Stimulated activated CD8-positive, alpha-beta memory T cell treated with anti-CD3 and anti-CD28 coated beads, Interleukin-12 subunit alpha, Interleukin-12 subunit beta, amount 100 ng/mL, for 24 hours (primary cell): ENCODE measurements around the gene PSAP.

Source experiments
- DNase-seq: peaks from one replicate; pipeline ENCODE4 v3.0.0-alpha.2; 2020; ENCODE audit errors: extremely low read depth

Gene PSAP

DNA sequence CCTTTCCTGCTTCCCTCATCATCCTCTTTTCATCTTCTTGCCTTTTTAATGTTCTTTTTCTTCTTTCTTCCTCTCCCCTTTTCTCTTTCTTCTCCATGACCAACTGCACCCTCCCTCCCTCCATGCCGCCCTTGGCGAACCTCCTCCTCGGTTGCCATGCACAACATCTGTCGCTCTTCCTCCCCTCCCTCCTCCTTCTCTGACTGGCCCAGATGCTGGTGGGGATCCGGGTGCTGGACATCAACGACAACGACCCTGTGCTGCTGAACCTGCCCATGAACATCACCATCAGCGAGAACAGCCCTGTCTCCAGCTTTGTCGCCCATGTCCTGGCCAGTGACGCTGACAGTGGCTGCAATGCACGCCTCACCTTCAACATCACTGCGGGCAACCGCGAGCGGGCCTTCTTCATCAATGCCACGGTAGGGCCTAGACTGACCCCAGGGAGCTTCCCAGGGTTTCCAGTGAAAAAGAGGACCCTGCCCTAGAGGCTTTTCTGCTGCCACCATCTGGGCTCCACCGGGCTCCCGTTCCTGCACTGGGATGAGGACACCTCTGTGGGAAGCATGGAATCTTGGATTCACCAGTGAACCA, 66.3 kb downstream of the PSAP start:
- DNase-seq = no peak

DNA sequence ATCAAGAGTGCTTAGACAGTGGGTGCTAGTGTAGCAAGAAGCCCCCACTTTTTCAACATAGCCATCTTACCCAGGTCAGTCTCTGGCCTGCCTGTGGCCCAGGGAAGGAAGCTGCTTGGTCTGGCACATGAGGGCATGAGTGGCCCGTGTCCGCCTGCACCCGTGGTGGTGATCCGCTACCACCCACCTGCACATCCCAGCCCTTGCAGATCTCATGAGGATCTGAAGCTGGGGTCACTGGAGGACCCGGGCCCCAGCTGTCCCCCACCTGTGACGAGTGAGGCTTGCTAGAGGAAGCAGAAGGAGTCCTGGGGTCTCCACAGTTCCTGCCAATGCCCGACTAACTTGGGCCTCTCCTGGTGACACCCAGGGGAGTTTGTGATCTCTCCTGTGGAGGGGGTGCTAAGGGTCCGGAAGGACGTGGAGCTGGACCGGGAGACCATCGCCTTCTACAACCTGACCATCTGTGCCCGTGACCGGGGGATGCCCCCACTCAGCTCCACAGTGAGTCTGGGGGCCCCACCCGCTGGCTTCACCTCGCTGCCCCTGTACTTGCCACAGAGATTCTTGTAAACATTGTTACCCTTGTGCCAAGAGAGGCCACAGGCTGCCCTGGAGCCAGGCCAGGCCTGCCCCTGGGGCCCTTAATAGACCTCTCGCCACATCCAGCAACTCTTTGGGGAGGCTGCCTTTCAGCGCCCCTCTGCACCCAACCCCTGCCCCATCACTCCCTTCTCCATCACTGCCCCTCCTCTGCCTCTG, 67.0 kb downstream of the PSAP start:
- DNase-seq = no peak

DNA sequence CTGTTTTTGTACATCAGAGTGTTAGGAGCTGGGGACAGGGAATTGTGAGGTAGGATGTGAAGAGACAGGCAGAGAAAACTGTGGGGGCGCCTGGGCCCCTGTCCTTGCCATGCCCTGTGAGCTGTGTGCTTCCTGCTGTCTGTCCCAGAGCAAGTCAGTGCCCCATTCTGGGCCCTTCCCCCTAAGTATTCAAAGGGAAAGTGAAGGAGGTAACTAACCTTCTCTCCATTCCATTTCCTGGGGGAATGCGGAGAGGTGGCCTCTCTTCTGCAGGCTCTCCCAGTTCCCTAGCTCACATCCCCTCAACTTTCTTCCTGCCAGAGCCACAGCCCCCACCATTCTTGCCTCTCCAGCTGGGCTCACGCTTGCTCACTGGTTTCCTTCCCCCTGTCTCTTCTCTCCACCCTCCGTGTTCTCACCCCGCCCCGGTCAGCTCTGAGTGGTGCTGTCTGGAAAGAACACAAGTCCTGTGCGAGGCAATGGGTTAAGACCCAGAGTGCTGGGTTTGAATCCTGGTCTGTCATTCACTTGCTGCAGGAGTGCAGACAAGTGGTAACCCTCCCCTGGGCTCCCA, 68.0 kb downstream of the PSAP start:
- no peak for DNase-seq

DNA sequence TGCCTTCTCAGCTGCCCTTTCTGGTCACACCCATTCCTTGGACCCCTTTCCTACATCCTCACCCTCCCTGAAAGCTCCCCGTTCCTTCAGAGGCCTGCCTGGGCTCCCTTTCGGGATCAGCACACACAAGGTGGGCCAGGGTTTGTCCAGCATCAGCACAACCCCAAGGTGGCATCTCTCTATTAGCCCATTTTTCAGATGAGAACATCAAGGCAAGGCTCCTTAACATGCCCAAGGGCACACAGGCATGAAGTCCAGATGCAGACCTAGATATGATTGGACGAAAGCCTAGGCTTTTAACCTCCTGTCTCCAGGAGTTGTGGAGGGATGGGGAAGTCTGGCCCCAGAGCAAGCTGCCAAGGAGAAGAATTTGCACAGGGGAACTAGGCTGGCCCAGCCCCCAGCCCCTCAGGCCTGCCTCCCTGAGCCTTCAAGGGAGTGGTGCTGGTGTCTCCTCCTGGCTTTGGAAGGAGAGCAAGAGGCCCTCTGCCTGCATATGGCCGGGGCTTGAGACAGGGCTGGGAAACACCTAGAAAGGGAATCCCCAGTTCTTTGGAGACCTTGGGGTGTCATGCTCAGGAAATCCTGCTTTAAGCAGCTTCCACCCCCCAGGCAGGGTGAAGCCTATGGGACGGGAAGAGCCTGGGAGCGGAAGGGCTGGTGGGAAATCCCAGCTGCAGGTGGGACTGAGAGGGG, 68.7 kb downstream of the PSAP start:
- DNase-seq = no peak

DNA sequence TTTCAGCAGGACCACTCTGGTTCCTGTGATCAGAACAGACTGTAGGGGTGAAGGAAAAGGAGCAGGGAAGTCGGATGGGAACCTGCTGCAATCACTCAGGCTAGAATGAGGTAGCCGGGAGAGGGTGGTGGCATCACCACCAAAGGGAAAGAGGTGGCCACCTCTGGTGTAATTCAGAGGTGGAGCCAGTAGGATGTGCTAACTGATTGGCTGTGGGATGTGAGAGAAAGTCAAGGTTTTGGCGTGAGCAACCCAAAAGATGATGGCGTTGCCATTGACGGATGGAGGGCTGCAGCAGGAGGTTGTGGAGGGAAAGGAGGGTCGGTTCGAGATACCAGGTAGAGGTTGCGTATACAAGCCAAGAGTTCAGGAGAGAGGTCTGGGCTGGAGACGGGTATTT, 70.3 kb downstream of the PSAP start:
- DNase-seq = no peak

DNA sequence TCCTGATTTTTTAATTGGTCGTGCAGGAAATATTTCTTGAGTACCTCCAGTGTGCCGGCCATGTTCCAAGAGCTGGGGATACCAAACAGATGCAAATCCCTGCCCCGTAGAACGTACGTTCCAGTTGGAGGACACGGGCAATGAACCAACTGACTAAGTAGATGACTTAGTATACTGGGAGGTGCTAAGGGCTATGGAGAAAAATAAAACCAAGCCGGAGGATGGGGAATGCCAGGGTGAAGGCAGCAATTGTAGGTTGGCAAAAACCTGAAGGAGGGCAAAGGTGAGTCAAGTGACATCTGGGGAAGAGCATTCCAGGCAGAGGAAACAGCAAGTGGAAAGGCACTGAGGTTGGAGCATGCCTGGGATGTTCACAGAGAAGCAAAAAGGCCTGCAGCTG, 70.9 kb downstream of the PSAP start:
- DNase-seq = no peak

DNA sequence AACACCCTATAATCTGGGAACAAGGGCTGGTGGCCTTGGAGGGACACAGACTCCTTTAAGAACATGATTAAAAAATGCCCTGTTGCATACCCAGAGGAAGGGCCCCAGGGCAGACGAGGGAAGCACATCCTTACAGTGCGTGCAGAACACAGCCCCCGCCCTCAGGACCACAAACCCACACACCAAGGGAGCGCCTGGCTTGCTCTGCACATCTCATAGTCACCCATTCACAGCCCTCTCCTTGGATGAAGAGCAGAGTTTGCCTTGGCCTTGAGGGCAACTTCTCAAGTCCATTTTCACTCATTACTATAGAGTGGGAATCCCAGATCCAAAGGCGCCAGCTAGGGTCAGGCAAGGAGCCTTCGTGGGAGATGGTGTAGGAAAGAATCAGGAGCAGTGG, 71.4 kb downstream of the PSAP start:
- no peak for DNase-seq

DNA sequence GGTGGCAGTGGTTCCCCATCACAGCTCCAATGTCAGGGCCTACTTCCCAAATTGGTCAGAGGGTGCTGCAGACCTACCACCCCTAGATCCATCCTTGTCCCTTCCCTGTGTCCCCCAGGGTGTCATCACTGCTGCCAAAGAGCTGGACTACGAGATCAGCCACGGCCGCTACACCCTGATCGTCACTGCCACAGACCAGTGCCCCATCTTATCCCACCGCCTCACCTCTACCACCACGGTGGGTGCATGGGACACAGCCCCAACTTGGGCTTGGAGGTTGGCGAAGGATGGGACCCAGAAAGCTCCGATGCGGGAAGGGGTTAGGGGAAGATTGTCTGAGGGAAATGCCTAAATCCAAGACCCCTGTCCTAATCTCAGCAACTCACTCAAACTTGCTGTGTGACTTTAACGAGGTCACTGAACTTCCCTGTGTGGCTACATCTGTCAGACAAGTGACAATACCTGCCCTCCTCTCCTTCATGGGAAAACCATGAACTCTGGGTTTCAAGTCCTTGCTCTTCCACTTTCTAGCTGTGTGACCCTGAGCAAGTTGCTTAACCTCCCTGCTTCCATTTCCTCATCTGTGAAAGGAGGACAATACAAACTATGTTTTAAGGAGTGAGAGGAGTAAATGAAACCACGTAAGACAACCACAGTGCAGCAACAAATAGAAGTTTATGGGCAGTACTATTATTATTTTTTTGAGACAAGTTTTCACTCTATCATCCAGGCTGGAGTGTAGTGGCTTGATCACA, 72.8 kb downstream of the PSAP start:
- DNase-seq = no peak

DNA sequence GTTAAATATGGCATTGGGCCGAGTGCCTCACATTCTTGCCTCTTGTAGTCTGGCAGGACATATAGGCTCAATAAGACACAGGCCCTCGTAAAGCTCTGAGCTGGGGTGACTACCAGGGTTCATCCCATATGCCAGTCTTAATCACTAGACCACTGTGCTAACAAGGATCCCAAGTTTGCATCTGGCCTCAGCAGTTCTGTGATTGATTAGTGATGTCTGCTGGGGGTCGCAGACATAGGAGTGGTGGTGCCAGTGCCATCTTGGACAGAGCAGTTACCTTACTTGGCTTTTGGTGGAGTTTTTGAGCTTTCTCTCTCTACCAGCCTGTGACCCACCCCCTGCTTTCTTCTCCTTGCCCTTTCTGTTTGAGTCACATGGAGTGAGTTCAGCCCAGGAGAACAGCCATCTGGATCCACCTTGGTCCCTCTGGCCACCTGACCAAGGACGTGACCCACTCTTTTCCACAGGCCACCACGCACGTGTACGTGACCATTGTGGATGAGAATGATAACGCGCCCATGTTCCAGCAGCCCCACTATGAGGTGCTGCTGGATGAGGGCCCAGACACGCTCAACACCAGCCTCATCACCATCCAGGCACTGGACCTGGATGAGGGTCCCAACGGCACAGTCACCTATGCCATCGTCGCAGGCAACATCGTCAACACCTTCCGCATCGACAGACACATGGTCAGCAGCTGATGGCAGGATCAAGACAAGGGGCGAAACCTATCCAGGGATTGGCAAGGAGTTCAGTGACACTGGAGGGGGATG, 73.7 kb downstream of the PSAP start:
- DNase-seq = no peak

DNA sequence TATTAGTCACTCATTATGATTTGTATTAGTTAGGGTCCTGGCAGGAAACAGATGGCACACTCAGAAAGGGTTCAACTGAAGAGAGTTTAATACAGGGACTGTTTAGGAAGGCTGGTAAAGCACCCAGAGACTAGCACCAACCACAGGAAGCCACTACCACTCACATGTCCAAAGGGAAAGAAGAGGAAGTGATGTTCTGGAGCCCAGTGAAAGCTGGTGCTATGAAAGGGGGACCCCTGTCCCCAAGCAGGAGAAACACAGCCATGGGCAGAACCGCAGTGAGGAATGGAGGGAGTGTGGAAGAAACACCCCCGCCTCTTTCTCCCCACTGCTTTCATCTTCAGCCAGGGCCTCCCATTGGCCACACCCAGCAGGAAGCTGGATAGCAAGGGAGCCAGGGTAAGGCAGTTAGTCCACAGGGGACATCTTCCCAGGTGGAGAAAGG, 74.5 kb downstream of the PSAP start:
- no peak for DNase-seq

DNA sequence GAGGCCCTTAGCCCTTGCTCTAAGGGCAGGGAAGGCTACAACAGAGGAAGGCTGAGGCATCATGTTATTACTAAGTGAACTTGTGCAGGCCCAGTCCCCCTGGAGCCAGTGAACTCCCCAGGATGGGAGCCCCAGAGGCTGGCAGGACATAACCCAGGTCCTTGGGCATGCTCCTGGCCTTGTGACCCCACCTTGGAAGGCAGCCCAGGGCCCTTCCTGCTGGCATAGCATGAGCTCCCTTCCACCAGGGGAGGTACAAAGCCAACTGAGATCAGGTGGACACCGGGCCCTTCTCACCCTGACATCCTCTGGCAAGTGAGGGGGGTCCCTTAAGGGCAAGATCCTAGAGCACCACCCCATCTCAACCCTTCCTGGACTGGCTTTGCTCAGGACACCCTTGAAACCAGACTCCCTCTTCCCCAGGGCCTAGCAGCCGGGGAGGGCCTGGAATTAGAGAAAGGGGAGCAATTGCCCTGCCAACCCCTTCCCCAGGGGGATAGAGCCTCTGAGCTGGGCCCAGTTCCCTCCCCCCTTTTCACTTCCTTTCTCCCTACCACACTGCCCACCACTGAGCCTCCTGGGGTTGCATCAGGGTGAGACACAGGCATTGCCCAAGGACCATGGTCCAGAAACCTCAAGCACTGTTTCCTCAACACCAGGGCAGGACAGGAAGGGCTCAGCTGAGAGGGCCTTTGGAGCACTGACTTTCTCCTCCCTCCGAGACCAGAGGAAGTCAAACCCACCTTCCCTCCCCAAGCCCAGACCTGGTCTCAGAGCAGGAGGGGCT, 75.9 kb downstream of the PSAP start:
- no peak for DNase-seq

DNA sequence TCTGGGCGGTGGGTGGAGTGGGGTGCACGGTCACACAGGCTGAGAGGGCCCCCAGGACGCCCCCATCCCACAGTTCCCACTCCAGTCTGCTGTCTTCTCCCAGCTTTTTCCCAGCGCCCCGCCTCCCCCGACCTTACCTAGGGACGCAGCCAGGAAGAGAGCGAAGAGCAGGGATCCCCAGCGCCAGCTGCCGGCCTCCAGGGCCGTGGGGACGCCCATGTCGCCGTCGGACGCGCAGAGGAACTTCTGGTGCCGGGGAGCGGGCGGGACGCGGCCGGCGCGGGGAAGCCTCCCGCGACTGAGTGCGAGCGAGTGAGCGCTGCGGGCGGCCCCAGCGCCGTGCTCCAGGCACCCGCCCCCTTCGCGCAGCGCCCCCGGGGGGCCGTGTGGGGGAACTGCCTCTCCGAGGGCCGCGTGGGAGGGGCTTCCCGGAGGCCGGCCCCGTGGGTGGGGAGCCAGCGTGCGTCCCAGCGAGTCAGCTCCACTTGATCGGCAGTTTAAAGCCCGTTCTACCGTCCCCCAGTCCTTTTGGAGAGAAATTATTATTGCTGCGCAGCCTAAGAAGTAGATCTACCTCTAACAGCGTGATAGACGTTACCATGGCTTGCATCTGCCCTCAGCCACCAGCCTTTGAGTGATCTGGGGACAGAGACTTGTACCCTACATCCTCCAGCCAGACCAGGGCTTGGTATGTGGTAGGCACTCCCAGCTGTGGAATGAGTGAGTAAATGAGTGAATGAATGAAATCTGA, 77.7 kb downstream of the PSAP start, which contains the start of gene VSIR:
TSS of gene VSIR (minus strand) at position 300 of the 751 bp plus-strand sequence. CDS start at position 219, 81 bp downstream.
- DNase-seq = peak; percentile 80

DNA sequence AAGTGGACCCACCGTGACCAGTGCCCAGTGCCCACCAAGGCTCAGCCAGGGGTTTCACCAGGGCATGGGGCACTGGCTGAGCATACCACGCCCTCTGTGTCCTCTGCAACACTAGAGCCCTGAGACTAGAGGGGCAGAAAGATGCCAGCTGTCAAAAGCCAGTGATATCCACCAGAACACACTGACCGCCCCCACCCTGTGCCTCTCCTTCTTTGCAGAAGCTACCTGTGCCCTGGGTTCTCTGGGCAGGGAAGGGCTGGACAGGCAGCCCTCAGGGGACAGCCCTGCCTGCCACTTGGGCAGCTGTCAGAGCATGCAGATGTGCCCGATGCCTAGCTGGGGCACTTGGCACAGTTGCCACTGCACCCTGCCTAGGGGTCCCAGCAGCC, 78.2 kb downstream of the PSAP start:
- no peak for DNase-seq

DNA sequence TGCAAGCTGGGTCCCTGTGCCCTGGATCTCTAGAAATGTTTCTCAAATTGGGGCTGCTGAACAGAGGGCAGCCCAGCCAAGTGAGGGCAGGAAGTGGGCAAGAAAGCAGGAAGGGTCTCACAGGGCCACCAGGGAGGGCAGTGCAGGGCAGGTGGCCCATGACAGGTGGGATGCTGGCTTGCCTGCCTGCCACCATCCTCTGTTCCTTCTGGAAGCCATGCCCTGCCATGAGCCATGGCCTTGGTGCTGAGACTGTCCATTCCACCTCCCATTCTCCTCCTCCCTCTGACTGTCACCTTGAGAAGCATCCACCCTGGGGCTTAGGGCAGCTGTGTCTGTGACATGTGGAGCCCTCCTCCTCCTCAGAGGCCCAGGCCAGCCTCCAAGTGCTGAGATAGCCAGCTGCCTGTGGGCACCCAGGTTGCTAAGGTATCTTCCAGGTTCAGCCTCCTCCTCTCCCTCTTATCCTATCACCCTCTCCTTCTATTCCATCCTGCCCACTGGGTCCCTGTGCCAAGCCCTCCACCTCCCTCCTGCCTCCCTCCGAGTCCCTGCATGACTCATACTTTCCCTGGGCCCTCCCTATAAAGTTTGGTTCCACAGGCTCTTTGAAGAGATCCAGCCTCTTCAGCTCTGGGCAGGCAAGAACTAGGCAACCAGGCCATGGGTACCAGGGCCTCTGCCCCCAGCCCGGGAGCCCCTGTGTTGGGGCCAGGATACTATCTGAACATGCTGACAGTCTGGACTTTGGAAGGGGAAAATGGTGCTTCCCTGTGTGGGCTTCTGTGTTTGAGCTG, 79.0 kb downstream of the PSAP start:
- DNase-seq = no peak

DNA sequence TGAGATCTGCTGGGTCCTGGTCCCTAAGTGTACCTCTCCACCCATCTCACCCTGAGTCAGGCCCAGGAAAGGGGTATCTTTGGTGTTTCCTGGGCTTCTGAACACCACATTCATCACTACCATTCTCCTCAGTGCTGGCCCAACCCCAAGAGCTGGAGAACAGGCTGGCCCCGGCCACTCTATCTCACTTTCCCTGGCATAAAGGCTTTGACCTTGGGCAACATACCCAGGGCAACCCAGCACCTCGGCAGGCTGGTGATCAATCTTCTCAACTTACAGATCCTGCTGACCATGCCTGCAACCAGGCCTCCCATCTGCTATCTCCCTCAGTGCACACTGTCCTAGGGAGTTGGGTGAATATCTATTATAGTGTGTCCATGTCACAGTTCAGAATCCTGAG, 79.8 kb downstream of the PSAP start:
- DNase-seq = no peak

DNA sequence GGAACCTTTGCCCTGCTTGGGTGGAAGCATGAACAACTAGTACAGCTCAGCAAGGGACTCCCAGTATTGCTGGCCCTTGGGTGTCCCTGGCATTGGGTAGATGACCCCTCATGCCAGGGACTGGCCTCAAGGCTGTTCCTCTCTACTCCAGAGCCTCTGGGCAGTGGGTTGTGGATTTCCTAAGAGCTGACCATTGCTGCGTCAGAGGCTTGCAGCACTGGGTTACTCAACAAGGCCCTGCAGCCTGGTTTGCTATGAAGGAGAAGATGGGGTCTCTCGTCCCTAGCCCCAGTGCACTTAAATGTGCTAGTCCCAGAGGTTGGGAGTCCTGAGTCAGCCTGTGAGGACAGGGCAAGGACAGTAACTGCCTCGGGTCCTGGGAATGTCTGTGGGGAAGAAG, 80.3 kb downstream of the PSAP start:
- no peak for DNase-seq

DNA sequence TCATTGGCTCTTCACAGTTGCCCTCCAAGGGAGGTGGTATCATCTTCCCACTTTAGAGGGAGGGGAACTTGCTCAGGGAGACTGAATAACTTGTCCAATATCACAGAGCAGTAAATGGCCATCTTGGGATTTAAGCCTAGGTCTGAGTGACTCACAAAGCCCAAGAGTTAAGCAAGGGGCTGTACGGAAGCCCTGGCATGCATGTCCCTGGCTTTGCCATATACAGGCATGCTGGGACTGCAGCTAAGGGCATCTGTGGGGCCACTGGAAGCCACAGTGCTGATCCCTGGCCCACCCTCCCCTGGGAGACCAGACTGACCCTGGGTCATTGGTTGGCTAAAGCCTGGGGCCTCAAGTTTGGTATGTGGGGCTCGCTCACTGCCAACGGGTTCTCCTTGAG, 80.8 kb downstream of the PSAP start:
- DNase-seq = no peak

DNA sequence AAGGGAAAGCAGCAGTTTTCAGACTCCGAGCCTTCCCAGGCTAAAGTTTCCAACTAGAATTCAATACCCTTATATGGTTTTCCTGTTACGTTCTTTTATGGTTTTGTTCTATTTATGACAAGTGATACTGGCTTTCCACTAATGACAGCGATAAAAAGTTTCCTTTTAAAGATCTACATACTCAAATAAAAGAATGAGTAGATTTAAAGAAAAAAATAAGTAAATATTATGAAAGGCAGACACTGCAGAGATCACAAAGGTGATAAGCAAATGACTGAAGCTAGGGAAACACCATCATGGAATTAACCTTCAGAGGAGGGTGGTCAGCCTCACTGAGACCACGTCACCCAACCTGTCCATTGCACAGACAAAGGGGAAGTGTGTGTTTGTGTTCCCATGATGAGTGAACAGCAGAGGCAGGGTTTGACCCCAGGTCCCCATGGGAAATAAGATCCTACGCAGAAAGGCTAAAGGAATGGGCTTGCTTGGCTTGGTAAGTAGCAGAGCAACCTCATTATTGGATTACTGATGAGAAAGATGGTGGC, 81.7 kb downstream of the PSAP start:
- no peak for DNase-seq
